Measurements from ENCODE around the gene TMEM14A. TPM values are rescaled to one million over a fixed set of nuclear protein-coding genes. Genes with fewer than 3 reads are reported as not detected.
"Not testable (repeated sequence)": the region's sequence is repeated elsewhere in the genome, so short reads cannot be mapped to it uniquely, and the experiment has no call there.

Gene TMEM14A
- total RNA-seq, 1 donor from 2014 or later = 102 TPM

- not testable (repeated sequence) for FAIRE-seq; DNase-seq (ENCODE audit: low spot score in 2 of 2)
Measured at GRCh38 chr6:52655941-52656340, 15.0 kb upstream of the TMEM14A start.

GRCh38 chr6:52657870-52658269 lies 13.0 kb upstream of the TMEM14A start:
- no peak for FAIRE-seq
- no peak for DNase-seq (ENCODE audit: low spot score in 2 of 2)

GRCh38 chr6:52661551-52661950 lies 9.4 kb upstream of the TMEM14A start:
- no peak for FAIRE-seq
- no peak for DNase-seq (ENCODE audit: low spot score in 2 of 2)

- no peak for DNase-seq (ENCODE audit: low spot score in 2 of 2)
- no peak for FAIRE-seq
Measured at GRCh38 chr6:52662031-52662430, 8.9 kb upstream of the TMEM14A start.

- FAIRE-seq (peak; percentile 77), DNase-seq (ENCODE audit: low spot score in 2 of 2) (peak; percentile 74 to 76)
Measured at GRCh38 chr6:52663120-52663935, 7.6 kb upstream of the TMEM14A start.

GRCh38 chr6:52663936-52664185 lies 7.1 kb upstream of the TMEM14A start:
- peak in 1 of 2 donors; percentile 36 for DNase-seq (ENCODE audit: low spot score in 2 of 2)
- FAIRE-seq = no peak

GRCh38 chr6:52664186-52664990 lies 6.5 kb upstream of the TMEM14A start:
- peak; percentile 85 to 94 for DNase-seq (ENCODE audit: low spot score in 2 of 2)
- no peak for FAIRE-seq

GRCh38 chr6:52664991-52665686 lies 5.8 kb upstream of the TMEM14A start:
- FAIRE-seq = no peak

GRCh38 chr6:52666071-52666470 lies 4.8 kb upstream of the TMEM14A start:
- no peak for FAIRE-seq
- DNase-seq (ENCODE audit: low spot score in 2 of 2) = no peak

More at GRCh38 chr6:52664991-52665686, 5.8 kb upstream of the TMEM14A start:
- DNase-seq (ENCODE audit: low spot score in 2 of 2) = no peak

- no peak for DNase-seq (ENCODE audit: low spot score in 2 of 2)
- FAIRE-seq = no peak
Measured at GRCh38 chr6:52666523-52666922, 4.4 kb upstream of the TMEM14A start.

- no peak for FAIRE-seq
- no peak for DNase-seq (ENCODE audit: low spot score in 2 of 2)
Measured at GRCh38 chr6:52667572-52667971, 3.3 kb upstream of the TMEM14A start.

GRCh38 chr6:52671676-52672075 lies 763 bp downstream of the TMEM14A start:
- DNase-seq (ENCODE audit: low spot score in 2 of 2) (no peak), FAIRE-seq (no peak)

- DNase-seq (ENCODE audit: low spot score in 2 of 2) = no peak
- FAIRE-seq = no peak
Measured at GRCh38 chr6:52672412-52673025, 1.6 kb downstream of the TMEM14A start.

GRCh38 chr6:52674666-52675065 lies 3.8 kb downstream of the TMEM14A start:
- DNase-seq (ENCODE audit: low spot score in 2 of 2) (no peak), FAIRE-seq (no peak)

GRCh38 chr6:52675372-52675771 lies 4.5 kb downstream of the TMEM14A start:
- FAIRE-seq (no peak), DNase-seq (ENCODE audit: low spot score in 2 of 2) (no peak)

GRCh38 chr6:52676631-52677030 lies 5.7 kb downstream of the TMEM14A start:
- FAIRE-seq = not testable (repeated sequence)

GRCh38 chr6:52681416-52681815 lies 10.5 kb downstream of the TMEM14A start:
- DNase-seq (ENCODE audit: low spot score in 2 of 2) (no peak), FAIRE-seq (no peak)

More at GRCh38 chr6:52676631-52677030, 5.7 kb downstream of the TMEM14A start:
- DNase-seq (ENCODE audit: low spot score in 2 of 2) = not testable (repeated sequence)

GRCh38 chr6:52686878-52687699 lies 16.2 kb downstream of the TMEM14A start:
- no peak for FAIRE-seq

GRCh38 chr6:52689857-52690256 lies 18.9 kb downstream of the TMEM14A start:
- DNase-seq (ENCODE audit: low spot score in 2 of 2) = no peak
- no peak for FAIRE-seq

More at GRCh38 chr6:52686878-52687699, 16.2 kb downstream of the TMEM14A start:
- no peak for DNase-seq (ENCODE audit: low spot score in 2 of 2)

- FAIRE-seq = no peak
- no peak for DNase-seq (ENCODE audit: low spot score in 2 of 2)
Measured at GRCh38 chr6:52691718-52692117, 20.8 kb downstream of the TMEM14A start.
